ENCODE measurements around the gene AUP1. TPM values are rescaled to one million over a fixed set of nuclear protein-coding genes. Genes with fewer than 3 reads are reported as not detected.
"Not testable (repeated sequence)": the region's sequence is repeated elsewhere in the genome, so short reads cannot be mapped to it uniquely, and the experiment has no call there.

Gene AUP1
- total RNA-seq, 2 donors from 2014 or later, result 42.3 to 97.1 TPM

GRCh38 chr2:74561022-74561421 is 31.5 kb upstream of the AUP1 start:
- not testable (repeated sequence) for H3K9me3 Mint-ChIP-seq; ATAC-seq; H3K27ac Mint-ChIP-seq; DNase-seq (ENCODE audit: low spot score in 2 of 2); H3K36me3 Mint-ChIP-seq

GRCh38 chr2:74560591-74560990 is 31.1 kb upstream of the AUP1 start:
- Mint-ChIP-seq H3K9me3 (no peaks in the 10 kb centered on the region), H3K36me3 (no peaks in the 10 kb centered on the region), H3K27ac (no peak overlapping the region)
- peak in 1 of 2 donors; percentile 29 for ATAC-seq
- DNase-seq (ENCODE audit: low spot score in 2 of 2), result no peak

GRCh38 chr2:74559912-74560311 is 30.4 kb upstream of the AUP1 start:
- no peaks in the 10 kb centered on the region for H3K9me3 Mint-ChIP-seq
- H3K36me3 Mint-ChIP-seq, result no peaks in the 10 kb centered on the region
- ATAC-seq (no peak), DNase-seq (ENCODE audit: low spot score in 2 of 2) (no peak)
- H3K27ac Mint-ChIP-seq, result peak overlapping the region in 1 of 2 donors; percentile 19

GRCh38 chr2:74558284-74559230 is 29.1 kb upstream of the AUP1 start:
- no peak overlapping the region for H3K27ac Mint-ChIP-seq

GRCh38 chr2:74556831-74557370 is 27.4 kb upstream of the AUP1 start:
- no peak for ATAC-seq
- no peak for DNase-seq (ENCODE audit: low spot score in 2 of 2)
- no peaks in the 10 kb centered on the region for H3K36me3 Mint-ChIP-seq
- H3K9me3 Mint-ChIP-seq, result no peaks in the 10 kb centered on the region
- no peak overlapping the region for H3K27ac Mint-ChIP-seq

More at GRCh38 chr2:74558284-74559230, 29.1 kb upstream of the AUP1 start:
- ATAC-seq, result no peak
- no peak for DNase-seq (ENCODE audit: low spot score in 2 of 2)
- Mint-ChIP-seq H3K36me3 (no peaks in the 10 kb centered on the region), H3K9me3 (no peaks in the 10 kb centered on the region)

- no peak for DNase-seq (ENCODE audit: low spot score in 2 of 2)
- Mint-ChIP-seq H3K9me3 (no peaks in the 10 kb centered on the region), H3K27ac (no peak overlapping the region), H3K36me3 (no peaks in the 10 kb centered on the region)
- ATAC-seq, result no peak
Measured at GRCh38 chr2:74556159-74556558, 26.7 kb upstream of the AUP1 start.

GRCh38 chr2:74555610-74556103 is 26.2 kb upstream of the AUP1 start:
- DNase-seq (ENCODE audit: low spot score in 2 of 2) (no peak), ATAC-seq (no peak)
- H3K27ac Mint-ChIP-seq, result peak overlapping the region in 1 of 2 donors; percentile 83
- H3K36me3 Mint-ChIP-seq, result no peaks in the 10 kb centered on the region
- no peaks in the 10 kb centered on the region for H3K9me3 Mint-ChIP-seq

- DNase-seq (ENCODE audit: low spot score in 2 of 2), result peak in 1 of 2 donors; percentile 53
Measured at GRCh38 chr2:74554820-74555531, 25.5 kb upstream of the AUP1 start.

GRCh38 chr2:74553892-74554819 is 24.6 kb upstream of the AUP1 start, which contains the start of the genes DOK1 and LOXL3:
Gene DOK1, plus strand, starts transcription at chr2:74554720. Its CDS starts 35 bp downstream, at chr2:74554755.
Gene LOXL3, minus strand, starts transcription at chr2:74553942. Its CDS starts 1,308 bp downstream, at chr2:74552634.
- ATAC-seq (peak; percentile 77 to 87), DNase-seq (ENCODE audit: low spot score in 2 of 2) (peak; percentile 83 to 89)
- peaks cover 0 to 6% of the 10 kb centered on the region in 2 donors for H3K36me3 Mint-ChIP-seq
- H3K9me3 Mint-ChIP-seq, result no peaks in the 10 kb centered on the region
- H3K27ac Mint-ChIP-seq, result peak within 1 kb of the TSS; percentile 79 to 83

More at GRCh38 chr2:74554820-74555531, 25.5 kb upstream of the AUP1 start:
- peak; percentile 51 to 63 for ATAC-seq
- Mint-ChIP-seq H3K36me3 (no peaks in the 10 kb centered on the region), H3K9me3 (no peaks in the 10 kb centered on the region), H3K27ac (peak overlapping the region; percentile 63 to 83)

GRCh38 chr2:74552914-74553811 is 23.7 kb upstream of the AUP1 start:
- ATAC-seq (no peak), DNase-seq (ENCODE audit: low spot score in 2 of 2) (no peak)
- H3K9me3 Mint-ChIP-seq, result no peaks in the 10 kb centered on the region
- peaks cover 0 to 9% of the 10 kb centered on the region in 2 donors for H3K36me3 Mint-ChIP-seq
- peak overlapping the region; percentile 3 to 79 for H3K27ac Mint-ChIP-seq

- no peaks in the 10 kb centered on the region for H3K9me3 Mint-ChIP-seq
- H3K36me3 Mint-ChIP-seq, result peaks cover 0 to 12% of the 10 kb centered on the region in 2 donors
- H3K27ac Mint-ChIP-seq, result peak overlapping the region in 1 of 2 donors; percentile 3
- ATAC-seq (no peak), DNase-seq (ENCODE audit: low spot score in 2 of 2) (no peak)
Measured at GRCh38 chr2:74551942-74552913, 22.7 kb upstream of the AUP1 start.

- H3K9me3 Mint-ChIP-seq, result no peaks in the 10 kb centered on the region
- ATAC-seq (no peak), DNase-seq (ENCODE audit: low spot score in 2 of 2) (no peak)
- H3K27ac Mint-ChIP-seq, result no peak overlapping the region
- peaks cover 0 to 12% of the 10 kb centered on the region in 2 donors for H3K36me3 Mint-ChIP-seq
Measured at GRCh38 chr2:74551530-74551929, 22.0 kb upstream of the AUP1 start.

GRCh38 chr2:74550231-74550630 is 20.7 kb upstream of the AUP1 start:
- ATAC-seq, result no peak
- no peaks in the 10 kb centered on the region for H3K9me3 Mint-ChIP-seq
- peaks cover 0 to 12% of the 10 kb centered on the region in 2 donors for H3K36me3 Mint-ChIP-seq
- no peak for DNase-seq (ENCODE audit: low spot score in 2 of 2)
- H3K27ac Mint-ChIP-seq, result no peak overlapping the region
